Astrocyte (in vitro differentiated cells and primary cell): ENCODE measurements around the gene RARRES1. TPM values are rescaled to one million over a fixed set of nuclear protein-coding genes. Genes with fewer than 3 reads are reported as not detected.

Experiments
- DNase-seq: peaks from one replicate; pipeline ENCODE4 v3.0.0-alpha.2; 2010; ENCODE audit warnings: low read depth
- FAIRE-seq: peaks from 2 replicates; lab custom pipeline; 2011; peaks lifted over from hg19 to GRCh38; lab: Jason Lieb, UNC
- H2AFZ ChIP-seq: 2 replicates; pipeline ENCODE4 v1.6.0; 2012; ENCODE audit warnings: low read depth, low read length, inconsistent platforms
- H3K27ac ChIP-seq: 2 replicates; pipeline ENCODE4 v1.5.1; 2011; ENCODE audit warnings: low read depth, low read length, inconsistent platforms
- H3K27me3 ChIP-seq: 2 replicates; pipeline ENCODE4 v1.6.0; 2011; ENCODE audit warnings: low read length, inconsistent platforms; ENCODE audit not compliant: insufficient read depth
- H3K36me3 ChIP-seq: 2 replicates; pipeline ENCODE4 v1.5.1; 2011; ENCODE audit warnings: low read length, inconsistent platforms; ENCODE audit not compliant: insufficient read depth
- H3K4me1 ChIP-seq: 2 replicates; pipeline ENCODE4 v1.5.1; 2011; ENCODE audit warnings: low read length, inconsistent platforms; ENCODE audit not compliant: insufficient read depth
- H3K4me2 ChIP-seq: 2 replicates; pipeline ENCODE4 v1.6.0; 2012; ENCODE audit warnings: low read length, inconsistent platforms
- H3K4me3 ChIP-seq: 2 replicates; pipeline ENCODE4 v1.5.1; 2011; ENCODE audit warnings: low read depth, mild to moderate bottlenecking, low read length, inconsistent platforms; ENCODE audit not compliant: insufficient read depth
- H3K79me2 ChIP-seq: 2 replicates; pipeline ENCODE4 v1.6.0; 2012; ENCODE audit warnings: mild to moderate bottlenecking, low read length, inconsistent platforms; ENCODE audit not compliant: insufficient read depth
- H3K9ac ChIP-seq: 2 replicates; pipeline ENCODE4 v1.6.0; 2012; ENCODE audit warnings: mild to moderate bottlenecking, low read length, inconsistent platforms
- H3K9me3 ChIP-seq: 2 replicates; pipeline ENCODE4 v1.5.1; 2012; ENCODE audit warnings: low read depth, mild to moderate bottlenecking, low read length, inconsistent platforms; ENCODE audit not compliant: insufficient read depth
- H4K20me1 ChIP-seq: 2 replicates; pipeline ENCODE4 v1.6.0; 2012; ENCODE audit warnings: low read length, inconsistent platforms; ENCODE audit not compliant: insufficient read depth
- H3K27ac Mint-ChIP-seq: one replicate; pipeline ENCODE4 v1.8.0; 2021; ENCODE audit warnings: mild to moderate bottlenecking, mixed read lengths; ENCODE audit not compliant: unreplicated experiment
- H3K27me3 Mint-ChIP-seq: one replicate; pipeline ENCODE4 v1.8.0; 2021; ENCODE audit warnings: low read depth, mixed read lengths; ENCODE audit not compliant: unreplicated experiment
- H3K36me3 Mint-ChIP-seq: one replicate; pipeline ENCODE4 v1.8.0; 2021; ENCODE audit warnings: low read depth, mixed read lengths; ENCODE audit not compliant: unreplicated experiment
- H3K4me1 Mint-ChIP-seq: one replicate; pipeline ENCODE4 v1.8.0; 2021; ENCODE audit warnings: low read depth, mixed read lengths; ENCODE audit not compliant: unreplicated experiment
- H3K4me3 Mint-ChIP-seq: one replicate; pipeline ENCODE4 v1.8.0; 2021; ENCODE audit warnings: mild to moderate bottlenecking, moderate library complexity, mixed read lengths; ENCODE audit not compliant: unreplicated experiment
- H3K9me3 Mint-ChIP-seq: one replicate; pipeline ENCODE4 v1.8.0; 2021; ENCODE audit warnings: mild to moderate bottlenecking, mixed read lengths; ENCODE audit not compliant: unreplicated experiment
- CTCF ChIP-seq: IDR thresholded peaks from 2 replicates; pipeline ENCODE4 v1.5.1; 2011; ENCODE audit warnings: low read depth, mild to moderate bottlenecking, inconsistent platforms, low read length, moderate library complexity; ENCODE audit not compliant: insufficient read depth
- EZH2 ChIP-seq: IDR thresholded peaks from 2 replicates; pipeline ENCODE4 v1.6.1; 2012; ENCODE audit warnings: mild to moderate bottlenecking, low read length, inconsistent platforms; ENCODE audit not compliant: insufficient read depth
- total RNA-seq: library from RNA; stranded (reverse); gene quantifications from 2 replicates; pipeline ENCODE4 v1.2.1, GENCODE V29; 2021

Gene RARRES1
- total RNA-seq, 1 donor from 2014 or later: 1.2 TPM

- peaks cover 16% of the 10 kb centered on the region for H3K4me1 ChIP-seq
- H3K27ac Mint-ChIP-seq: no peak overlapping the region
- no peak for FAIRE-seq
Measured at GRCh38 chr3:158749526-158749925, 17.3 kb upstream of the RARRES1 start.

GRCh38 chr3:158748237-158748828 is 16.1 kb upstream of the RARRES1 start:
- DNase-seq (no peak), FAIRE-seq (no peak)
- peaks cover 19% of the 10 kb centered on the region for H3K4me1 Mint-ChIP-seq
- H4K20me1 ChIP-seq: no peaks in the 10 kb centered on the region
- H3K4me3 Mint-ChIP-seq: no peak overlapping the region
- no peak overlapping the region for H2AFZ ChIP-seq
- H3K4me2 ChIP-seq: no peak overlapping the region
- no peak overlapping the region for H3K4me3 ChIP-seq
- no peak overlapping the region for H3K9ac ChIP-seq
- peaks cover 6% of the 10 kb centered on the region for H3K36me3 ChIP-seq
- no peak overlapping the region for H3K27ac ChIP-seq
- no peak for TF ChIP-seq CTCF
- no peak for TF ChIP-seq EZH2
- no peaks in the 10 kb centered on the region for H3K27me3 ChIP-seq
- H3K27me3 Mint-ChIP-seq: no peaks in the 10 kb centered on the region
- peaks cover 16% of the 10 kb centered on the region for H3K4me1 ChIP-seq
- peaks cover 7% of the 10 kb centered on the region for H3K36me3 Mint-ChIP-seq
- H3K79me2 ChIP-seq: no peaks in the 10 kb centered on the region
- H3K27ac Mint-ChIP-seq: no peak overlapping the region
- H3K9me3 ChIP-seq: no peaks in the 10 kb centered on the region
- no peaks in the 10 kb centered on the region for H3K9me3 Mint-ChIP-seq

More at GRCh38 chr3:158749526-158749925, 17.3 kb upstream of the RARRES1 start:
- H3K79me2 ChIP-seq: no peaks in the 10 kb centered on the region
- DNase-seq: no peak
- H3K4me2 ChIP-seq: no peak overlapping the region
- H3K36me3 ChIP-seq: peaks cover 6% of the 10 kb centered on the region
- TF ChIP-seq CTCF: no peak
- TF ChIP-seq EZH2: no peak
- H3K36me3 Mint-ChIP-seq: peaks cover 4% of the 10 kb centered on the region
- H3K27ac ChIP-seq: no peak overlapping the region
- no peaks in the 10 kb centered on the region for H3K9me3 Mint-ChIP-seq
- no peak overlapping the region for H3K4me3 Mint-ChIP-seq
- no peaks in the 10 kb centered on the region for H3K27me3 ChIP-seq
- H3K4me1 Mint-ChIP-seq: peaks cover 16% of the 10 kb centered on the region
- H4K20me1 ChIP-seq: no peaks in the 10 kb centered on the region
- no peaks in the 10 kb centered on the region for H3K9me3 ChIP-seq
- no peak overlapping the region for H3K9ac ChIP-seq
- no peak overlapping the region for H2AFZ ChIP-seq
- no peaks in the 10 kb centered on the region for H3K27me3 Mint-ChIP-seq
- no peak overlapping the region for H3K4me3 ChIP-seq

- Mint-ChIP-seq H3K27ac (no peak overlapping the region), H3K9me3 (no peaks in the 10 kb centered on the region), H3K36me3 (peaks cover 7% of the 10 kb centered on the region), H3K4me3 (no peak overlapping the region), H3K27me3 (no peaks in the 10 kb centered on the region), H3K4me1 (peaks cover 19% of the 10 kb centered on the region)
- Histone ChIP-seq H3K9ac (no peak overlapping the region), H3K4me2 (no peak overlapping the region), H3K4me1 (peaks cover 16% of the 10 kb centered on the region), H3K27ac (no peak overlapping the region), H3K9me3 (no peaks in the 10 kb centered on the region), H2AFZ (no peak overlapping the region), H3K79me2 (no peaks in the 10 kb centered on the region), H3K27me3 (no peaks in the 10 kb centered on the region), H4K20me1 (no peaks in the 10 kb centered on the region), H3K36me3 (peaks cover 6% of the 10 kb centered on the region), H3K4me3 (no peak overlapping the region)
- FAIRE-seq (no peak), DNase-seq (no peak)
- TF ChIP-seq CTCF: no peak
- no peak for TF ChIP-seq EZH2
Measured at GRCh38 chr3:158747417-158747816, 15.2 kb upstream of the RARRES1 start.
